Measurements from ENCODE around the gene ULK4. TPM values are rescaled to one million over a fixed set of nuclear protein-coding genes. Genes with fewer than 3 reads are reported as not detected.
"Not testable (repeated sequence)": the region's sequence is repeated elsewhere in the genome, so short reads cannot be mapped to it uniquely, and the experiment has no call there.

ULK4 gene
- polyA plus RNA-seq, 1 donor from 2014 or later: 5.6 TPM

- Mint-ChIP-seq H3K4me1 (no peaks in the 10 kb centered on the region), H3K4me3 (no peak overlapping the region), H3K27me3 (no peaks in the 10 kb centered on the region), H3K36me3 (peaks cover 3% of the 10 kb centered on the region), H3K9me3 (no peaks in the 10 kb centered on the region), H3K27ac (no peak overlapping the region)
Observed at GRCh38 chr3:41297750-41298149, 664.2 kb downstream of the ULK4 start.

GRCh38 chr3:41296556-41296955 lies 665.3 kb downstream of the ULK4 start:
- H3K27me3 Mint-ChIP-seq: no peaks in the 10 kb centered on the region
- peaks cover 3% of the 10 kb centered on the region for H3K36me3 Mint-ChIP-seq
- H3K4me1 Mint-ChIP-seq: no peaks in the 10 kb centered on the region
- H3K9me3 Mint-ChIP-seq: no peaks in the 10 kb centered on the region
- no peak overlapping the region for H3K4me3 Mint-ChIP-seq
- H3K27ac Mint-ChIP-seq: no peak overlapping the region

GRCh38 chr3:41295740-41296139 lies 666.2 kb downstream of the ULK4 start:
- Mint-ChIP-seq H3K27ac (no peak overlapping the region), H3K27me3 (no peaks in the 10 kb centered on the region), H3K4me3 (no peak overlapping the region), H3K4me1 (no peaks in the 10 kb centered on the region), H3K36me3 (peaks cover 3% of the 10 kb centered on the region), H3K9me3 (no peaks in the 10 kb centered on the region)

- no peaks in the 10 kb centered on the region for H3K9me3 Mint-ChIP-seq
- H3K4me3 Mint-ChIP-seq: no peak overlapping the region
- H3K36me3 Mint-ChIP-seq: peaks cover 3% of the 10 kb centered on the region
- H3K4me1 Mint-ChIP-seq: no peaks in the 10 kb centered on the region
- no peak overlapping the region for H3K27ac Mint-ChIP-seq
- no peaks in the 10 kb centered on the region for H3K27me3 Mint-ChIP-seq
Observed at GRCh38 chr3:41293169-41293681, 668.7 kb downstream of the ULK4 start.

- no peak overlapping the region for H3K4me3 Mint-ChIP-seq
- no peaks in the 10 kb centered on the region for H3K27me3 Mint-ChIP-seq
- H3K27ac Mint-ChIP-seq: no peak overlapping the region
Observed at GRCh38 chr3:41290736-41291135, 671.2 kb downstream of the ULK4 start.

GRCh38 chr3:41290306-41290705 lies 671.6 kb downstream of the ULK4 start:
- H3K27ac Mint-ChIP-seq: no peak overlapping the region
- no peaks in the 10 kb centered on the region for H3K27me3 Mint-ChIP-seq
- no peaks in the 10 kb centered on the region for H3K4me1 Mint-ChIP-seq
- H3K36me3 Mint-ChIP-seq: peaks cover 3% of the 10 kb centered on the region
- H3K9me3 Mint-ChIP-seq: no peaks in the 10 kb centered on the region
- H3K4me3 Mint-ChIP-seq: no peak overlapping the region

More at GRCh38 chr3:41290736-41291135, 671.2 kb downstream of the ULK4 start:
- no peaks in the 10 kb centered on the region for H3K9me3 Mint-ChIP-seq
- peaks cover 3% of the 10 kb centered on the region for H3K36me3 Mint-ChIP-seq
- H3K4me1 Mint-ChIP-seq: no peaks in the 10 kb centered on the region

GRCh38 chr3:41288785-41289184 lies 673.1 kb downstream of the ULK4 start:
- Mint-ChIP-seq H3K4me3 (no peak overlapping the region), H3K4me1 (no peaks in the 10 kb centered on the region), H3K36me3 (peaks cover 3% of the 10 kb centered on the region), H3K27me3 (no peaks in the 10 kb centered on the region), H3K27ac (no peak overlapping the region), H3K9me3 (peaks cover 0 to 5% (median 0%) of the 10 kb centered on the region in 3 donors)

- no peak overlapping the region for H3K27ac Mint-ChIP-seq
- H3K9me3 Mint-ChIP-seq: peaks cover 0 to 5% (median 0%) of the 10 kb centered on the region in 3 donors
- H3K36me3 Mint-ChIP-seq: peaks cover 1% of the 10 kb centered on the region
- no peaks in the 10 kb centered on the region for H3K4me1 Mint-ChIP-seq
- peaks cover 2% of the 10 kb centered on the region for H3K27me3 Mint-ChIP-seq
- H3K4me3 Mint-ChIP-seq: no peak overlapping the region
Observed at GRCh38 chr3:41286305-41286704, 675.6 kb downstream of the ULK4 start.

GRCh38 chr3:41284934-41285333 lies 677.0 kb downstream of the ULK4 start:
- H3K36me3 Mint-ChIP-seq, H3K9me3 Mint-ChIP-seq, H3K4me3 Mint-ChIP-seq, H3K4me1 Mint-ChIP-seq, H3K27ac Mint-ChIP-seq, H3K27me3 Mint-ChIP-seq: not testable (repeated sequence)

GRCh38 chr3:41277790-41278465 lies 684.0 kb downstream of the ULK4 start:
- no peak overlapping the region for H3K4me3 Mint-ChIP-seq
- H3K4me1 Mint-ChIP-seq: no peaks in the 10 kb centered on the region
- H3K36me3 Mint-ChIP-seq: peaks cover 9% of the 10 kb centered on the region
- peaks cover 2% of the 10 kb centered on the region for H3K27me3 Mint-ChIP-seq
- peaks cover 0 to 3% (median 1%) of the 10 kb centered on the region in 3 donors for H3K9me3 Mint-ChIP-seq
- H3K27ac Mint-ChIP-seq: no peak overlapping the region

GRCh38 chr3:41276191-41276590 lies 685.7 kb downstream of the ULK4 start:
- peaks cover 0 to 10% (median 5%) of the 10 kb centered on the region in 3 donors for H3K9me3 Mint-ChIP-seq
- no peaks in the 10 kb centered on the region for H3K27me3 Mint-ChIP-seq
- H3K4me1 Mint-ChIP-seq: no peaks in the 10 kb centered on the region
- H3K27ac Mint-ChIP-seq: no peak overlapping the region
- H3K4me3 Mint-ChIP-seq: no peak overlapping the region
- H3K36me3 Mint-ChIP-seq: peaks cover 10% of the 10 kb centered on the region

- peaks cover 0 to 16% (median 2%) of the 10 kb centered on the region in 3 donors for H3K9me3 Mint-ChIP-seq
- H3K27ac Mint-ChIP-seq: no peak overlapping the region
- no peak overlapping the region for H3K4me3 Mint-ChIP-seq
- H3K27me3 Mint-ChIP-seq: no peaks in the 10 kb centered on the region
- H3K36me3 Mint-ChIP-seq: peaks cover 10% of the 10 kb centered on the region
- no peaks in the 10 kb centered on the region for H3K4me1 Mint-ChIP-seq
Observed at GRCh38 chr3:41274944-41275668, 686.8 kb downstream of the ULK4 start.

GRCh38 chr3:41272667-41273066 lies 689.2 kb downstream of the ULK4 start:
- Mint-ChIP-seq H3K36me3 (peaks cover 12% of the 10 kb centered on the region), H3K9me3 (peaks cover under 1 to 16% (median 2%) of the 10 kb centered on the region in 3 donors), H3K4me3 (no peak overlapping the region), H3K27ac (no peak overlapping the region), H3K27me3 (no peaks in the 10 kb centered on the region), H3K4me1 (no peaks in the 10 kb centered on the region)

GRCh38 chr3:41267975-41268640 lies 693.8 kb downstream of the ULK4 start:
- H3K4me3 Mint-ChIP-seq: no peak overlapping the region
- H3K9me3 Mint-ChIP-seq: peaks cover 2 to 22% (median 3%) of the 10 kb centered on the region in 3 donors
- H3K27me3 Mint-ChIP-seq: no peaks in the 10 kb centered on the region
- H3K4me1 Mint-ChIP-seq: no peaks in the 10 kb centered on the region
- peaks cover 6% of the 10 kb centered on the region for H3K36me3 Mint-ChIP-seq
- no peak overlapping the region for H3K27ac Mint-ChIP-seq

GRCh38 chr3:41265823-41266273 lies 696.1 kb downstream of the ULK4 start:
- peaks cover 6% of the 10 kb centered on the region for H3K36me3 Mint-ChIP-seq
- peaks cover 0 to 9% (median 3%) of the 10 kb centered on the region in 3 donors for H3K9me3 Mint-ChIP-seq
- H3K27ac Mint-ChIP-seq: no peak overlapping the region
- H3K4me1 Mint-ChIP-seq: no peaks in the 10 kb centered on the region
- H3K4me3 Mint-ChIP-seq: no peak overlapping the region
- H3K27me3 Mint-ChIP-seq: no peaks in the 10 kb centered on the region

Data from IgD-negative memory B cell (primary cell).